Measurements from ENCODE around the gene ASCL1.

Gene ASCL1

GRCh38 chr12:102980350-102980749 lies 22.9 kb downstream of the ASCL1 start:
- DNase-seq, result no peak

- DNase-seq, result no peak
Observed at GRCh38 chr12:102990419-102990818, 32.9 kb downstream of the ASCL1 start.

GRCh38 chr12:102992297-102992696 lies 34.8 kb downstream of the ASCL1 start:
- DNase-seq, result no peak

- no peak for DNase-seq
Observed at GRCh38 chr12:102992720-102993119, 35.2 kb downstream of the ASCL1 start.

GRCh38 chr12:102993537-102993936 lies 36.1 kb downstream of the ASCL1 start:
- no peak for DNase-seq

- no peak for DNase-seq
Observed at GRCh38 chr12:102995372-102995771, 37.9 kb downstream of the ASCL1 start.

All from NCI-H2227 treated with DMSO at 0.1 percent for 48 hours (cell line).